MM.1S (cell line): ENCODE data around the gene THUMPD1.
"Not testable (repeated sequence)": the region's sequence is repeated elsewhere in the genome, so short reads cannot be mapped to it uniquely, and the experiment has no call there.

Experiments
- DNase-seq: peaks from one replicate; pipeline ENCODE4 v3.0.0-alpha.2; 2015
- H2AFZ ChIP-seq: fragments of 300-600 bp; sonication (generic); 2 replicates; pipeline ENCODE4 v1.6.0; 2016; ENCODE audit warnings: antibody characterized with exemption, low read length
- H3F3A ChIP-seq: fragments of 300-600 bp; sonication (generic); 2 replicates; pipeline ENCODE4 v1.6.1; 2016; ENCODE audit warnings: mild to moderate bottlenecking, antibody characterized with exemption, low read length, moderate library complexity, mixed read lengths; ENCODE audit not compliant: insufficient read depth
- H3K27ac ChIP-seq: fragments of 300-600 bp; sonication (generic); 2 replicates; pipeline ENCODE4 v1.5.1; 2016; ENCODE audit warnings: mild to moderate bottlenecking, low read length
- H3K27me3 ChIP-seq: fragments of 300-600 bp; sonication (generic); replicated peaks from 2 replicates; pipeline ENCODE4 v1.6.0; 2016; ENCODE audit warnings: low read length; ENCODE audit not compliant: insufficient read depth
- H3K36me3 ChIP-seq: fragments of 300-600 bp; sonication (generic); replicated peaks from 2 replicates; pipeline ENCODE4 v1.6.1; 2016; ENCODE audit warnings: mild to moderate bottlenecking, low read length, mixed read lengths; ENCODE audit not compliant: insufficient read depth
- H3K4me1 ChIP-seq: fragments of 300-600 bp; sonication (generic); 2 replicates; pipeline ENCODE4 v1.6.1; 2016; ENCODE audit warnings: low read length, mixed read lengths
- H3K4me2 ChIP-seq: fragments of 300-600 bp; sonication (generic); 2 replicates; pipeline ENCODE4 v1.6.0; 2016; ENCODE audit warnings: low read depth, low read length
- H3K4me3 ChIP-seq: fragments of 300-600 bp; sonication (generic); 2 replicates; pipeline ENCODE4 v1.5.1; 2016; ENCODE audit warnings: low read length, mixed read lengths
- H3K79me2 ChIP-seq: fragments of 300-600 bp; sonication (generic); 2 replicates; pipeline ENCODE4 v1.6.1; 2016; ENCODE audit warnings: mixed run types, low read length, mixed read lengths
- H3K9ac ChIP-seq: fragments of 300-600 bp; sonication (generic); 2 replicates; pipeline ENCODE4 v1.6.1; 2016; ENCODE audit warnings: low read length, mixed read lengths
- H3K9me2 ChIP-seq: fragments of 300-600 bp; sonication (generic); replicated peaks from 2 replicates; pipeline ENCODE4 v1.6.1; 2016; ENCODE audit warnings: mild to moderate bottlenecking, low read length, mixed read lengths; ENCODE audit not compliant: insufficient read depth
- H3K9me3 ChIP-seq: fragments of 300-600 bp; sonication (generic); replicated peaks from 2 replicates; pipeline ENCODE4 v1.6.1; 2016; ENCODE audit warnings: mild to moderate bottlenecking, low read length, mixed read lengths; ENCODE audit not compliant: insufficient read depth
- H4K20me1 ChIP-seq: fragments of 300-600 bp; sonication (generic); 2 replicates; pipeline ENCODE4 v1.6.1; 2016; ENCODE audit warnings: mild to moderate bottlenecking, low read length, moderate library complexity, mixed read lengths; ENCODE audit not compliant: insufficient read depth
- CTCF ChIP-seq: fragments of 300-600 bp; sonication (generic); IDR thresholded peaks from 2 replicates; pipeline ENCODE4 v1.5.1; 2016; ENCODE audit warnings: antibody characterized with exemption, low read length, mixed read lengths
- EZH2 ChIP-seq: fragments of 300-600 bp; sonication (generic); optimal IDR thresholded peaks from 2 replicates; pipeline ENCODE3; 2017; ENCODE audit warnings: low read depth, mild to moderate bottlenecking, antibody characterized with exemption, low read length, mixed read lengths
- EZH2phosphoT487 ChIP-seq: fragments of 300-600 bp; sonication (generic); IDR thresholded peaks from 2 replicates; pipeline ENCODE4 v1.6.1; 2018; ENCODE audit warnings: antibody characterized with exemption, low read length

Gene THUMPD1

GRCh38 chr16:20704281-20704680 is 37.3 kb downstream of the THUMPD1 start:
- Histone ChIP-seq H3K9me2 (no peaks in the 10 kb centered on the region), H3K27ac (no peak overlapping the region), H3K4me2 (no peak overlapping the region), H3K4me1 (no peaks in the 10 kb centered on the region), H3F3A (no peaks in the 10 kb centered on the region), H2AFZ (no peak overlapping the region), H4K20me1 (no peaks in the 10 kb centered on the region), H3K79me2 (no peaks in the 10 kb centered on the region), H3K4me3 (no peak overlapping the region), H3K9ac (no peak overlapping the region), H3K36me3 (no peaks in the 10 kb centered on the region), H3K9me3 (no peaks in the 10 kb centered on the region), H3K27me3 (no peaks in the 10 kb centered on the region)
- no peak for DNase-seq
- TF ChIP-seq EZH2 (no peak), EZH2phosphoT487 (no peak), CTCF (no peak)

GRCh38 chr16:20701692-20702091 is 39.9 kb downstream of the THUMPD1 start:
- not testable (repeated sequence) for H2AFZ ChIP-seq, H3F3A ChIP-seq, H3K4me3 ChIP-seq, H3K27me3 ChIP-seq, H4K20me1 ChIP-seq, DNase-seq, H3K4me1 ChIP-seq, H3K9ac ChIP-seq, H3K9me3 ChIP-seq, H3K36me3 ChIP-seq, H3K79me2 ChIP-seq, H3K27ac ChIP-seq, H3K9me2 ChIP-seq, H3K4me2 ChIP-seq

- no peaks in the 10 kb centered on the region for H3K9me3 ChIP-seq
- no peaks in the 10 kb centered on the region for H3K4me1 ChIP-seq
- H3K9me2 ChIP-seq, result no peaks in the 10 kb centered on the region
- H3K27me3 ChIP-seq, result no peaks in the 10 kb centered on the region
- no peaks in the 10 kb centered on the region for H3F3A ChIP-seq
- no peak overlapping the region for H2AFZ ChIP-seq
- H4K20me1 ChIP-seq, result no peaks in the 10 kb centered on the region
- H3K36me3 ChIP-seq, result no peaks in the 10 kb centered on the region
- H3K9ac ChIP-seq, result no peak overlapping the region
- H3K4me2 ChIP-seq, result no peak overlapping the region
- H3K79me2 ChIP-seq, result no peaks in the 10 kb centered on the region
- TF ChIP-seq EZH2, result no peak
- no peak for TF ChIP-seq CTCF
- no peak for TF ChIP-seq EZH2phosphoT487
- H3K27ac ChIP-seq, result no peak overlapping the region
- no peak for DNase-seq
- no peak overlapping the region for H3K4me3 ChIP-seq
These were observed 45.0 kb downstream of the THUMPD1 start for GRCh38 chr16:20696618-20697017.

- Histone ChIP-seq H3K9me2 (no peaks in the 10 kb centered on the region), H4K20me1 (no peaks in the 10 kb centered on the region), H3K79me2 (no peaks in the 10 kb centered on the region), H3K27ac (no peak overlapping the region), H3F3A (no peaks in the 10 kb centered on the region), H3K27me3 (no peaks in the 10 kb centered on the region), H3K4me1 (no peaks in the 10 kb centered on the region), H3K4me2 (no peak overlapping the region), H3K9me3 (no peaks in the 10 kb centered on the region), H3K36me3 (no peaks in the 10 kb centered on the region), H3K4me3 (no peak overlapping the region), H3K9ac (no peak overlapping the region), H2AFZ (no peak overlapping the region)
- no peak for DNase-seq
- no peak for TF ChIP-seq EZH2phosphoT487
- TF ChIP-seq CTCF, result no peak
- TF ChIP-seq EZH2, result no peak
These were observed 46.6 kb downstream of the THUMPD1 start for GRCh38 chr16:20695024-20695423.

GRCh38 chr16:20694096-20694495 is 47.5 kb downstream of the THUMPD1 start:
- H3K4me1 ChIP-seq, H3K27me3 ChIP-seq, H3K79me2 ChIP-seq, H2AFZ ChIP-seq, H3K27ac ChIP-seq, H3K9me3 ChIP-seq, H3F3A ChIP-seq, H3K9me2 ChIP-seq, DNase-seq, H3K4me2 ChIP-seq, H3K36me3 ChIP-seq, H4K20me1 ChIP-seq, H3K4me3 ChIP-seq, H3K9ac ChIP-seq: not testable (repeated sequence)
